Mesenteric fat pad (tissue), 1 donor: ENCODE data around the gene AFF2. TPM values are rescaled to one million over a fixed set of nuclear protein-coding genes. Genes with fewer than 3 reads are reported as not detected.

Source experiments
- DNase-seq: peaks from one replicate; pipeline ENCODE4 v3.0.0-alpha.2; 2020; ENCODE audit warnings: low spot score
- total RNA-seq: library from RNA; stranded (reverse); fragmentation: NEBNext Ultra II Directional; extraction: Animal tissue kit (Norgen Biotek cat#: 25700); gene quantifications from one replicate; pipeline ENCODE4 v1.2.1, GENCODE V29; 2021
- donor health status: DM: yes; HTN: yes; CAD: no.

Gene AFF2
- total RNA-seq, 1 donor from 2014 or later: 6.0 TPM

GRCh38 chrX:148915474-148915873 is 415.1 kb downstream of the AFF2 start:
- no peak for DNase-seq

GRCh38 chrX:148917441-148917840 is 417.0 kb downstream of the AFF2 start:
- no peak for DNase-seq

GRCh38 chrX:148923631-148924030 is 423.2 kb downstream of the AFF2 start:
- no peak for DNase-seq

- no peak for DNase-seq
Observed at GRCh38 chrX:148926371-148926770, 426.0 kb downstream of the AFF2 start.

- no peak for DNase-seq
Observed at GRCh38 chrX:148928811-148929210, 428.4 kb downstream of the AFF2 start.

GRCh38 chrX:148929686-148930085 is 429.3 kb downstream of the AFF2 start:
- no peak for DNase-seq

GRCh38 chrX:148930206-148930729 is 429.9 kb downstream of the AFF2 start:
- DNase-seq: no peak

- DNase-seq: no peak
Observed at GRCh38 chrX:148933881-148934280, 433.5 kb downstream of the AFF2 start.

GRCh38 chrX:148938348-148938747 is 437.9 kb downstream of the AFF2 start:
- no peak for DNase-seq

GRCh38 chrX:148940411-148940996 is 440.1 kb downstream of the AFF2 start:
- no peak for DNase-seq

GRCh38 chrX:148942754-148943153 is 442.3 kb downstream of the AFF2 start:
- DNase-seq: no peak

GRCh38 chrX:148947399-148947975 is 447.1 kb downstream of the AFF2 start:
- DNase-seq: no peak

- no peak for DNase-seq
Observed at GRCh38 chrX:148956352-148956751, 455.9 kb downstream of the AFF2 start.

- DNase-seq: no peak
Observed at GRCh38 chrX:148958901-148959300, 458.5 kb downstream of the AFF2 start.

- DNase-seq: no peak
Observed at GRCh38 chrX:148960060-148960459, 459.6 kb downstream of the AFF2 start.

- DNase-seq: no peak
Observed at GRCh38 chrX:148961985-148962384, 461.6 kb downstream of the AFF2 start.

GRCh38 chrX:148976571-148977400 is 476.4 kb downstream of the AFF2 start:
- DNase-seq: no peak

- no peak for DNase-seq
Observed at GRCh38 chrX:148979786-148980185, 479.4 kb downstream of the AFF2 start.

- no peak for DNase-seq
Observed at GRCh38 chrX:148984238-148984637, 483.8 kb downstream of the AFF2 start.

- DNase-seq: no peak
Observed at GRCh38 chrX:148991502-148991901, 491.1 kb downstream of the AFF2 start.

- DNase-seq: no peak
Observed at GRCh38 chrX:148995661-148996060, 495.2 kb downstream of the AFF2 start.

GRCh38 chrX:149002320-149002719 is 501.9 kb downstream of the AFF2 start:
- DNase-seq: no peak
